Natural killer cell (primary cell): Measurements from ENCODE around the gene WDFY3. TPM values are rescaled to one million over a fixed set of nuclear protein-coding genes. Genes with fewer than 3 reads are reported as not detected.

ENCODE experiments used
- ATAC-seq, 3 donors: fragments of 150-1000 bp in 2 of 3; fragments of 200-7000 bp in 1 of 3; cut with Tn5 transposase; 1 replicate in 1 of 3; 2 replicates in 2 of 3; pipeline ENCODE4 v1.10.0; 2021; ENCODE audit warnings: mild to moderate bottlenecking in 2 of 3, moderate library complexity in 2 of 3
- DNase-seq, 2 donors: peaks; one replicate each; pipeline versions ENCODE4 v3.0.0 to v3.0.0-alpha.2; 2013 to 2021; ENCODE audit warnings: mixed read lengths in 1 of 2
- H3K27ac ChIP-seq: one replicate; pipeline ENCODE4 v1.5.1; 2013; ENCODE audit warnings: mild to moderate bottlenecking, low read length
- H3K27me3 ChIP-seq: one replicate; pipeline ENCODE4 v1.6.1; 2013; ENCODE audit warnings: low read length; ENCODE audit not compliant: control insufficient read depth, insufficient read depth
- H3K36me3 ChIP-seq: one replicate; pipeline ENCODE4 v1.6.1; 2013; ENCODE audit warnings: low read length; ENCODE audit not compliant: control insufficient read depth, insufficient read depth
- H3K4me1 ChIP-seq: one replicate; pipeline ENCODE4 v1.6.1; 2013; ENCODE audit warnings: low read length; ENCODE audit not compliant: control insufficient read depth, insufficient read depth
- H3K4me3 ChIP-seq: one replicate; pipeline ENCODE4 v1.5.1; 2013; ENCODE audit warnings: low read length
- H3K9me3 ChIP-seq: one replicate; pipeline ENCODE4 v1.6.1; 2013; ENCODE audit warnings: low read length; ENCODE audit not compliant: control insufficient read depth, insufficient read depth
- H3K27ac Mint-ChIP-seq, 2 donors: one replicate each; pipeline ENCODE4 v1.8.0; 2022; ENCODE audit warnings: mild to moderate bottlenecking in 2 of 2, mixed read lengths in 2 of 2, moderate library complexity in 1 of 2
- H3K27me3 Mint-ChIP-seq, 2 donors: one replicate each; pipeline ENCODE4 v1.8.0; 2022; ENCODE audit warnings: low read depth in 2 of 2, mixed read lengths in 2 of 2
- H3K36me3 Mint-ChIP-seq: one replicate; pipeline ENCODE4 v1.8.0; 2022; ENCODE audit warnings: mixed read lengths
- H3K4me1 Mint-ChIP-seq, 2 donors: one replicate each; pipeline ENCODE4 v1.8.0; 2022; ENCODE audit warnings: mixed read lengths in 2 of 2
- H3K4me3 Mint-ChIP-seq: one replicate; pipeline ENCODE4 v1.8.0; 2022; ENCODE audit warnings: mild to moderate bottlenecking, moderate library complexity, mixed read lengths
- H3K9me3 Mint-ChIP-seq, 2 donors: one replicate each; pipeline ENCODE4 v1.8.0; 2022; ENCODE audit warnings: mixed read lengths in 2 of 2
- WGBS: methylation state at CpG from one replicate; pipeline ENCODE4 v1.1.7; 2013; ENCODE audit warnings: missing lambda C conversion rate; ENCODE audit not compliant: insufficient coverage; 5-methylcytosine and 5-hydroxymethylcytosine counted together
- intact Hi-C: fragments of 100-400 bp; cut with micrococcal nuclease; formaldehyde crosslinking; loops from one replicate; pipeline ENCODE4 v1.14.2; 2022
- total RNA-seq, 4 donors: library from RNA; stranded (reverse); fragments of 120-200 nt in 1 of 4; gene quantifications; one replicate each; pipeline versions ENCODE4 v1.2.3 to v1.2.4, GENCODE V29; 2013 to 2022
- TF ChIP-seq, protein P1 (sequence below): fragments of 200-600 bp; IDR thresholded peaks from one replicate; pipeline ENCODE4 v1.8.0; 2022; ENCODE audit warnings: antibody characterized with exemption

The WDFY3 gene
- total RNA-seq, 3 donors from 2014 or later (not counting 1 experiment from before 2014, with no cell fraction given): 2.5 to 7.2 (median 6.0) TPM

DNA sequence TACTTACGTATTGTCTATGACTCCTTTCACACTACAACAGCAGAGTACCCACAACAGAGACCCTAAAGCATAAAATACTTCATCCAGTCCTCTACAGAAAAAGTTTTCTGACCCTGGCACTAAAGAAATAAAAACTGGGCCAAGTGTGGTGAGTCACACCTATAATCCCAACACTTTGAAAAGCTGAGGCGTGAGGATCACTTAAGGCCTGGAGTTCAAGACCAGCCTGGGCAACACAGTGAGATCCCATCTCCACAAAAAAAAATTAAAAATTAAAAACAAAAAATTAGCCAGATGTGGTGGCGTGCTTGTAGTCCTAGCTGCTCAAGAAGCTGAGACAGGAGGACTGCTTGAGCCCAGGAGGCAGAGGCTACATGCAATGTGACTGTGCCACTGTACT lies 66.9 kb downstream of the WDFY3 start:
- WGBS: 90% methylated on average over 3 of the region's 3 CpGs

GRCh38 chr4:84897516-84897915 lies 69.0 kb downstream of the WDFY3 start:
- WGBS: 89% methylated on average over 5 of the region's 6 CpGs
- Mint-ChIP-seq H3K27me3 (no peaks in the 10 kb centered on the region), H3K36me3 (no peaks in the 10 kb centered on the region), H3K4me1 (no peaks in the 10 kb centered on the region), H3K27ac (no peak overlapping the region), H3K9me3 (peaks cover 5 to 14% of the 10 kb centered on the region in 2 donors), H3K4me3 (no peak overlapping the region)
- intact Hi-C loops: no loop called here
- Histone ChIP-seq H3K4me3 (no peak overlapping the region), H3K9me3 (peaks cover 3% of the 10 kb centered on the region), H3K36me3 (no peaks in the 10 kb centered on the region), H3K27me3 (no peaks in the 10 kb centered on the region), H3K4me1 (no peaks in the 10 kb centered on the region), H3K27ac (no peak overlapping the region)
- ATAC-seq: no peak
- no peak for DNase-seq
- TF ChIP-seq, protein P1, sequence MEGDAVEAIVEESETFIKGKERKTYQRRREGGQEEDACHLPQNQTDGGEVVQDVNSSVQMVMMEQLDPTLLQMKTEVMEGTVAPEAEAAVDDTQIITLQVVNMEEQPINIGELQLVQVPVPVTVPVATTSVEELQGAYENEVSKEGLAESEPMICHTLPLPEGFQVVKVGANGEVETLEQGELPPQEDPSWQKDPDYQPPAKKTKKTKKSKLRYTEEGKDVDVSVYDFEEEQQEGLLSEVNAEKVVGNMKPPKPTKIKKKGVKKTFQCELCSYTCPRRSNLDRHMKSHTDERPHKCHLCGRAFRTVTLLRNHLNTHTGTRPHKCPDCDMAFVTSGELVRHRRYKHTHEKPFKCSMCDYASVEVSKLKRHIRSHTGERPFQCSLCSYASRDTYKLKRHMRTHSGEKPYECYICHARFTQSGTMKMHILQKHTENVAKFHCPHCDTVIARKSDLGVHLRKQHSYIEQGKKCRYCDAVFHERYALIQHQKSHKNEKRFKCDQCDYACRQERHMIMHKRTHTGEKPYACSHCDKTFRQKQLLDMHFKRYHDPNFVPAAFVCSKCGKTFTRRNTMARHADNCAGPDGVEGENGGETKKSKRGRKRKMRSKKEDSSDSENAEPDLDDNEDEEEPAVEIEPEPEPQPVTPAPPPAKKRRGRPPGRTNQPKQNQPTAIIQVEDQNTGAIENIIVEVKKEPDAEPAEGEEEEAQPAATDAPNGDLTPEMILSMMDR: no peak

More for the DNA sequence above, 66.9 kb downstream of the WDFY3 start:
- H3K27ac Mint-ChIP-seq: no peak overlapping the region
- Histone ChIP-seq H3K36me3 (no peaks in the 10 kb centered on the region), H3K27ac (no peak overlapping the region), H3K27me3 (no peaks in the 10 kb centered on the region), H3K9me3 (peaks cover 3% of the 10 kb centered on the region), H3K4me1 (no peaks in the 10 kb centered on the region), H3K4me3 (no peak overlapping the region)
- TF ChIP-seq, protein P1: no peak
- intact Hi-C loops: no loop called here
- no peaks in the 10 kb centered on the region for H3K36me3 Mint-ChIP-seq
- DNase-seq (no peak), ATAC-seq (no peak)
- H3K4me3 Mint-ChIP-seq: no peak overlapping the region
- H3K4me1 Mint-ChIP-seq: no peaks in the 10 kb centered on the region
- H3K27me3 Mint-ChIP-seq: no peaks in the 10 kb centered on the region
- H3K9me3 Mint-ChIP-seq: peaks cover 5 to 17% of the 10 kb centered on the region in 2 donors

DNA sequence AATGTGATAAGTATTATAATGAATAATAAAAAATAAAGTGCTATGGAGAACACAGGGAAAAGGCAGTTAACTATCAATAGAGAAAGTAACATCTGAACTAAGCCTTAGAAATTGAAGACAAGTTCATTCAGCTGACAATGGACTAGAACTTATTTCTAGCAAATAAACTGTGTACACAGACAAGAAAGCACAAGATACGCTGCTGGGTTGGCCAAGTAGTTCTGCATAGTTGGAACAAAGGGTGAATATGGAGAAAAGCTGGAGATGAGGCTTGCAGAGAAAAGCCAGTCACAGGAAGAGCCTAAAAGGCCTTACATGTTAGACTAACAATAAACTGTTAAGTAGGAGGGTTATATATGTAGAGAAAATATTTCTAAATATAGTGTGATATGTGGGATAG lies 71.2 kb downstream of the WDFY3 start:
- 92% methylated on average over 1 of the region's 1 CpG for WGBS
- Histone ChIP-seq H3K27ac (no peak overlapping the region), H3K4me3 (no peak overlapping the region), H3K27me3 (no peaks in the 10 kb centered on the region), H3K9me3 (no peaks in the 10 kb centered on the region), H3K36me3 (no peaks in the 10 kb centered on the region), H3K4me1 (no peaks in the 10 kb centered on the region)
- H3K4me3 Mint-ChIP-seq: no peak overlapping the region
- intact Hi-C loops: no loop called here
- no peaks in the 10 kb centered on the region for H3K27me3 Mint-ChIP-seq
- TF ChIP-seq, protein P1: no peak
- peaks cover 8 to 12% of the 10 kb centered on the region in 2 donors for H3K9me3 Mint-ChIP-seq
- H3K27ac Mint-ChIP-seq: no peak overlapping the region
- H3K4me1 Mint-ChIP-seq: no peaks in the 10 kb centered on the region
- ATAC-seq (no peak), DNase-seq (no peak)
- no peaks in the 10 kb centered on the region for H3K36me3 Mint-ChIP-seq

DNA sequence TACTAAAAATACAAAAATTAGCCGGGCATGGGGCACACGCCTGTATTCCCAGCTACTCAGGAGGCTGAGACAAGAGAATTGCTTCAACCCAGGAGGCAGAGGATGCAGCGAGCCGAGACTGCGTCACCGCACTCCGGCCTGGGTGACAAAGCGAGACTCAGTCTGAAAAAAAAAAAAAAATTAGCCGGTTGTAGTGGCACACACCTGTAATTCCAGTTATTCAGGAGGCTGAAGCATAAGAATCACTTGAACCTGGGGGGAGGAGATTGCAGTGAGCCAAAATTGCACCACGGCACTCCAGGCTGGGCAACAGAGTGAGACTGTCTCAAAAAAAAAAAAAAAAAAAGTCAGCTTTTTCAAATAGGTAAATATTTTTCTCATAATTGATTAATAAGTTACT lies 71.9 kb downstream of the WDFY3 start:
- Histone ChIP-seq H3K27me3 (no peaks in the 10 kb centered on the region), H3K4me3 (no peak overlapping the region), H3K4me1 (no peaks in the 10 kb centered on the region), H3K27ac (no peak overlapping the region), H3K9me3 (no peaks in the 10 kb centered on the region), H3K36me3 (no peaks in the 10 kb centered on the region)
- ATAC-seq: no peak
- no peak overlapping the region for H3K27ac Mint-ChIP-seq
- H3K4me1 Mint-ChIP-seq: no peaks in the 10 kb centered on the region
- WGBS: 93% methylated on average over 9 of the region's 10 CpGs
- intact Hi-C loops: no loop called here
- H3K9me3 Mint-ChIP-seq: peaks cover 8 to 13% of the 10 kb centered on the region in 2 donors
- H3K27me3 Mint-ChIP-seq: no peaks in the 10 kb centered on the region
- no peak overlapping the region for H3K4me3 Mint-ChIP-seq
- TF ChIP-seq, protein P1: no peak
- no peaks in the 10 kb centered on the region for H3K36me3 Mint-ChIP-seq
- no peak for DNase-seq
